GM13976 (cell line): ENCODE measurements around the gene RNF11.

Experiments
- DNase-seq: peaks from one replicate; pipeline ENCODE4 v3.0.0; 2012; ENCODE audit warnings: low spot score
- in situ Hi-C: fragments of 300-500 bp; cut with MboI; formaldehyde crosslinking; loops from one replicate; pipeline ENCODE4 v1.12.0; 2022; ENCODE audit warnings: low sequenced_read_pairs, mixed read lengths, inconsistent platforms; ENCODE audit not compliant: unreplicated experiment
- TF ChIP-seq, protein P1 (sequence below): IDR thresholded peaks from 2 replicates; pipeline ENCODE4 v1.5.1; 2012; ENCODE audit warnings: borderline replicate concordance, mild to moderate bottlenecking; ENCODE audit not compliant: insufficient read depth; ENCODE audit errors: extremely low read depth, missing control alignments, control extremely low read depth

Gene RNF11

DNA sequence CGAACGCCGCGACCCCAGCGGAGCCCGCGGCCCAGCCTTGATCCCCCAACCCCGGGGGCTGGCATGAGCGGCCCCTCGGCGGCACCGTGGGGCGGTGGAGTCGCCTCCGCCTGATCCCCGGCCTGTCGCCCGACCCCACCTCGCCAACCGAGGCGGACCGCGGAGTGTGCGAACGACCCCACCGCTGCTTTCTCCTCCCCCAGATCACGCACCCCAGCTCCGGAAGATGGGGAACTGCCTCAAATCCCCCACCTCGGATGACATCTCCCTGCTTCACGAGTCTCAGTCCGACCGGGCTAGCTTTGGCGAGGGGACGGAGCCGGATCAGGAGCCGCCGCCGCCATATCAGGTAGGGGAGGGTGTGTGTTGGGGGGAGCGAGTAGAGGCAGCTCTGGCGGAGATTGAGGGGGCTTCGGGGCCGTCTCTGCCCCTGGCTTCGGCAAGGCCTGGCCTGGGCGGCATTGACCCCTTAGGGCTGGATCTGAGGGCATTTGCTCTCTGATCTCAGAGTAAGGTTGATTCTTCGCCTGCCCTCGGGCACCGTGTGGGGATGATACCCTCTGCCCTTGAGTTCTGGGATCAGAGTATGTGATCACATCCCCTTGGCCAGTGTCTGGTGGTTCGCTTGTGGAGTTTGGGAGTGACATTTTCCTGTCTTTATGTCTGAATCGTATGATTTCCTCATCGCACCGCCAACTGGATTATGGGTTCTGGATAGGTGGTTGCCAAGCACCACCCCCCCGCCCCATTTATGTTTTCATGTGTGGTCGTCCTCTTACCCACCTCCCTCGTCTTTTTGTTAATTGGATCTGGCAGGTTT, 668 bp downstream of the RNF11 start:
- DNase-seq: peak; percentile 48
- TF ChIP-seq, protein P1, sequence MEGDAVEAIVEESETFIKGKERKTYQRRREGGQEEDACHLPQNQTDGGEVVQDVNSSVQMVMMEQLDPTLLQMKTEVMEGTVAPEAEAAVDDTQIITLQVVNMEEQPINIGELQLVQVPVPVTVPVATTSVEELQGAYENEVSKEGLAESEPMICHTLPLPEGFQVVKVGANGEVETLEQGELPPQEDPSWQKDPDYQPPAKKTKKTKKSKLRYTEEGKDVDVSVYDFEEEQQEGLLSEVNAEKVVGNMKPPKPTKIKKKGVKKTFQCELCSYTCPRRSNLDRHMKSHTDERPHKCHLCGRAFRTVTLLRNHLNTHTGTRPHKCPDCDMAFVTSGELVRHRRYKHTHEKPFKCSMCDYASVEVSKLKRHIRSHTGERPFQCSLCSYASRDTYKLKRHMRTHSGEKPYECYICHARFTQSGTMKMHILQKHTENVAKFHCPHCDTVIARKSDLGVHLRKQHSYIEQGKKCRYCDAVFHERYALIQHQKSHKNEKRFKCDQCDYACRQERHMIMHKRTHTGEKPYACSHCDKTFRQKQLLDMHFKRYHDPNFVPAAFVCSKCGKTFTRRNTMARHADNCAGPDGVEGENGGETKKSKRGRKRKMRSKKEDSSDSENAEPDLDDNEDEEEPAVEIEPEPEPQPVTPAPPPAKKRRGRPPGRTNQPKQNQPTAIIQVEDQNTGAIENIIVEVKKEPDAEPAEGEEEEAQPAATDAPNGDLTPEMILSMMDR: no peak
- in situ Hi-C loops: no loop called here

- in situ Hi-C loops: no loop called here
- no peak for DNase-seq
- TF ChIP-seq, protein P1: no peak
Measured at GRCh38 chr1:51237351-51238033, 1.4 kb downstream of the RNF11 start.

GRCh38 chr1:51238034-51238403, 1.9 kb downstream of the RNF11 start:
- no peak for DNase-seq
- TF ChIP-seq, protein P1: no peak
- in situ Hi-C loops: no loop called here

DNA sequence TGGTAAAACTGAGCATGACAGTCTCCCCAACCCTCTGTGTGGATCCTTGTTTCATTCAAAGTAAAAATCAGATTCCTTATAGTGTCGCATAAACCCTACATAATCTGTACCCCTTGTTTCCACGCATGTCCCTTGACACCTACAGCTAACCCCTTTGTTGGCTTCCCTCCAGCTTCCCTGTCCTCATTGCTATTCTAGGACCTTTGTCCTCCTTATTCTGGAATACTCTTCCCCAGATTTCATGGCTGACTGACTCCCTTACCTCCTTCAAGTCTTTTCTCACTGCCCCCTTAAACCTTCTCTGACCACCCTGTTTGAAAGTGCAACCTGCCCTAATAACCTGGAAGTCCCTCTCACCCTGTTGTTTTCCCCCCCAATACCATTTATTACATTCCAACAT, 4.0 kb downstream of the RNF11 start:
- TF ChIP-seq, protein P1: no peak
- in situ Hi-C loops: no loop called here
- DNase-seq: no peak

DNA sequence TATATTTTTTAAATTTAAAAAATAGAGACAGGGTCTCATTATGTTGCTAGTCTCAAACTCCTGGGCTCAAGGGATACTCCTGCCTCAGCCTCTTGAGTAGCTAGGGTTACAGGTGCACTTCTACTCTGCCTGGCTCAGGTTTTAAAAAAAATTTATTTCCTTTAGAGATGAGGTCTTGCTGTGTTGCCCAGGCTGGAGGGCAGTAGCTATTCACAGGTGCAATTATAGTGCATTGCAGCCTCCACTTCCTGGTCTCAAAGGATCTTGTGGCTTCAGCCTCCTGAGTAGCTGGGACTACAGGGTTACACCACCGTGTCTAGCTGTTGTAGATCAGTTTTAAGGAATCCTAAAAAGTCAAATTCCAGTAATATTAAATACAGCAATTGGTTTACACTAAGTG, 5.0 kb downstream of the RNF11 start:
- in situ Hi-C loops: no loop called here
- TF ChIP-seq, protein P1: no peak
- DNase-seq: no peak

- in situ Hi-C loops: no loop called here
- TF ChIP-seq, protein P1: no peak
- DNase-seq: no peak
Measured at GRCh38 chr1:51242546-51242945, 6.5 kb downstream of the RNF11 start.
